OCI-LY1 (cell line): ENCODE results near the gene PABPC3.

Experiments
- H2AFZ ChIP-seq: fragments of 200-600 bp; sonication (generic), shearing (Covaris generic); 2 replicates; pipeline ENCODE4 v1.6.0; 2014; ENCODE audit warnings: antibody characterized with exemption, mild to moderate bottlenecking, low read length
- H3F3A ChIP-seq: fragments of 200-600 bp; sonication (generic), shearing (Covaris generic); 2 replicates; pipeline ENCODE4 v1.6.0; 2014; ENCODE audit warnings: mild to moderate bottlenecking, antibody characterized with exemption, low read length, moderate library complexity; ENCODE audit not compliant: insufficient read depth
- H3K27ac ChIP-seq: fragments of 200-600 bp; sonication (generic); 2 replicates; pipeline ENCODE4 v1.5.1; 2014; ENCODE audit warnings: low read length, mixed run types, mild to moderate bottlenecking, low read depth; ENCODE audit not compliant: poor library complexity, severe bottlenecking
- H3K27me3 ChIP-seq: fragments of 200-600 bp; sonication (generic); 2 replicates; pipeline ENCODE4 v1.6.0; 2014; ENCODE audit warnings: antibody characterized with exemption, mild to moderate bottlenecking, low read length, moderate library complexity; ENCODE audit not compliant: insufficient read depth
- H3K36me3 ChIP-seq: fragments of 200-600 bp; sonication (generic); 2 replicates; pipeline ENCODE4 v1.6.1; 2014; ENCODE audit warnings: mild to moderate bottlenecking, antibody characterized with exemption, low read length, moderate library complexity, mixed read lengths; ENCODE audit not compliant: insufficient read depth
- H3K4me1 ChIP-seq: fragments of 200-600 bp; sonication (generic); 2 replicates; pipeline ENCODE4 v1.5.1; 2014; ENCODE audit warnings: mild to moderate bottlenecking, low read length, moderate library complexity; ENCODE audit not compliant: insufficient read depth, severe bottlenecking
- H3K4me2 ChIP-seq: fragments of 200-600 bp; sonication (generic), shearing (Covaris generic); 2 replicates; pipeline ENCODE4 v1.6.1; 2014; ENCODE audit warnings: low read length
- H3K4me3 ChIP-seq: fragments of 200-600 bp; sonication (generic); 2 replicates; pipeline ENCODE4 v1.5.1; 2014; ENCODE audit warnings: low read length, low read depth, mild to moderate bottlenecking, mixed read lengths; ENCODE audit not compliant: poor library complexity, severe bottlenecking
- H3K79me2 ChIP-seq: fragments of 200-600 bp; shearing (Covaris generic); 2 replicates; pipeline ENCODE4 v1.6.1; 2016; ENCODE audit warnings: mixed run types, low read length, mixed read lengths; ENCODE audit not compliant: insufficient read depth
- H3K9ac ChIP-seq: fragments of 200-600 bp; sonication (generic), shearing (Covaris generic); 2 replicates; pipeline ENCODE4 v1.6.1; 2014; ENCODE audit warnings: mild to moderate bottlenecking, low read length, mixed read lengths
- H3K9me2 ChIP-seq: fragments of 200-600 bp; sonication (generic), shearing (Covaris generic); 2 replicates; pipeline ENCODE4 v1.6.1; 2014; ENCODE audit warnings: low read depth, mild to moderate bottlenecking, low read length, mixed read lengths
- H3K9me3 ChIP-seq: fragments of 200-600 bp; shearing (Covaris generic); 2 replicates; pipeline ENCODE4 v1.6.1; 2014; ENCODE audit warnings: low read length, mixed read lengths
- H4K20me1 ChIP-seq: fragments of 200-600 bp; sonication (generic), shearing (Covaris generic); 2 replicates; pipeline ENCODE4 v1.6.0; 2016; ENCODE audit warnings: mild to moderate bottlenecking, low read length; ENCODE audit not compliant: insufficient read depth
- EZH2 ChIP-seq: fragments of 200-600 bp; sonication (generic), shearing (Covaris generic); IDR thresholded peaks from 2 replicates; pipeline ENCODE4 v1.8.0; 2017; ENCODE audit warnings: borderline replicate concordance, mixed run types, mild to moderate bottlenecking, antibody characterized with exemption, low read length, moderate library complexity, mixed read lengths
- TF ChIP-seq, protein P1 (sequence below): fragments of 200-600 bp; sonication (generic), shearing (Covaris generic); IDR thresholded peaks from 2 replicates; pipeline ENCODE4 v1.5.1; 2017; ENCODE audit warnings: mild to moderate bottlenecking, antibody characterized with exemption, low read length, moderate library complexity, mixed read lengths

Gene PABPC3

GRCh38 chr13:25095851-25096453, at the start of gene PABPC3:
Gene PABPC3, plus strand, starts transcription at chr13:25096136. Its CDS starts 63 bp downstream, at chr13:25096199.
- H4K20me1 ChIP-seq: no peaks in the 10 kb centered on the region
- H3K4me2 ChIP-seq: no peak within 1 kb of the TSS
- H3K27ac ChIP-seq: no peak within 1 kb of the TSS
- no peaks in the 10 kb centered on the region for H3K9me2 ChIP-seq
- H3F3A ChIP-seq: no peaks in the 10 kb centered on the region
- no peaks in the 10 kb centered on the region for H3K36me3 ChIP-seq
- no peak within 1 kb of the TSS for H3K9ac ChIP-seq
- H2AFZ ChIP-seq: no peak within 1 kb of the TSS
- no peaks in the 10 kb centered on the region for H3K79me2 ChIP-seq
- no peaks in the 10 kb centered on the region for H3K9me3 ChIP-seq
- H3K27me3 ChIP-seq: no peaks in the 10 kb centered on the region
- H3K4me1 ChIP-seq: no peaks in the 10 kb centered on the region
- TF ChIP-seq EZH2: no peak
- TF ChIP-seq, protein P1, sequence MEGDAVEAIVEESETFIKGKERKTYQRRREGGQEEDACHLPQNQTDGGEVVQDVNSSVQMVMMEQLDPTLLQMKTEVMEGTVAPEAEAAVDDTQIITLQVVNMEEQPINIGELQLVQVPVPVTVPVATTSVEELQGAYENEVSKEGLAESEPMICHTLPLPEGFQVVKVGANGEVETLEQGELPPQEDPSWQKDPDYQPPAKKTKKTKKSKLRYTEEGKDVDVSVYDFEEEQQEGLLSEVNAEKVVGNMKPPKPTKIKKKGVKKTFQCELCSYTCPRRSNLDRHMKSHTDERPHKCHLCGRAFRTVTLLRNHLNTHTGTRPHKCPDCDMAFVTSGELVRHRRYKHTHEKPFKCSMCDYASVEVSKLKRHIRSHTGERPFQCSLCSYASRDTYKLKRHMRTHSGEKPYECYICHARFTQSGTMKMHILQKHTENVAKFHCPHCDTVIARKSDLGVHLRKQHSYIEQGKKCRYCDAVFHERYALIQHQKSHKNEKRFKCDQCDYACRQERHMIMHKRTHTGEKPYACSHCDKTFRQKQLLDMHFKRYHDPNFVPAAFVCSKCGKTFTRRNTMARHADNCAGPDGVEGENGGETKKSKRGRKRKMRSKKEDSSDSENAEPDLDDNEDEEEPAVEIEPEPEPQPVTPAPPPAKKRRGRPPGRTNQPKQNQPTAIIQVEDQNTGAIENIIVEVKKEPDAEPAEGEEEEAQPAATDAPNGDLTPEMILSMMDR: no peak
- H3K4me3 ChIP-seq: no peak within 1 kb of the TSS

DNA sequence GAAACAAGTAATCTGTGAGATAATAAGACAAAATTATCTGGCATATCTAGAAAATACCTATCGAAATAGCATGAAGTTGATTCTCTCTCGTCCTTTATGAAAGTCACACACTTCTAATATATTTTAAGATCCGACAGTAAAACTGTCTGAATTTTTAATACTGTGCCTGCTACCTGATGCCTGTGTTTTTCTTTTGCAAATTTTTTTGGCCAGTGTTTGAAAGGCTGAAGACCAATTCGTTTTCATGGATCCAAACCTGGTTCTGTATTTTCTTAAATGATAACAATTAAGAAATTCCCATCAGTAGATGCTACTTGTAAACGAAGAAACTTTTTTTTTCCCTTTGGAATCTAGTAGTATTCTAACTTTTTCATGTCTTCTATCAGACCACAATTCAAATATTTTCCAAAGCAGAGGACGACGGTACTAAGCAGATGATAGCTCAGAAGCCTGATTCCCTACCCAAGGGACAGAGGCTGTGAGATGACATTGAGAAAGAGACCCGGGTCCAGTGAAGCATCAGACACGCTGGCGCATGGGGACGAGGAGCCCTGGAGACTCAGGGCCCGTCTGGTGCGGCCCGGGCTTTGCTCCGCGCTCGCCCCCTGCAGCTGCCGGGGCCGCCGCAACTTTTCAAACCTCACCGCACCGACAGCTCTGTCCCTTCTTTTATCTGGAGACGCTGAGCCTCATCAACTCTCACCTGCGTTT, 49.5 kb upstream of the PABPC3 start:
- Histone ChIP-seq H3K36me3 (no peaks in the 10 kb centered on the region), H4K20me1 (no peaks in the 10 kb centered on the region), H2AFZ (no peak overlapping the region), H3K27ac (no peak overlapping the region), H3K27me3 (0 out of 2 replicates have a peak, but pooled peaks cover 5% of the 10 kb centered on the region), H3K9me3 (no peaks in the 10 kb centered on the region), H3K4me1 (no peaks in the 10 kb centered on the region), H3K9me2 (no peaks in the 10 kb centered on the region), H3K9ac (no peak overlapping the region), H3F3A (no peaks in the 10 kb centered on the region), H3K79me2 (no peaks in the 10 kb centered on the region), H3K4me3 (no peak overlapping the region), H3K4me2 (no peak overlapping the region)
- TF ChIP-seq EZH2: no peak
- TF ChIP-seq, protein P1: no peak

- Histone ChIP-seq H2AFZ (no peak overlapping the region), H3K27me3 (0 out of 2 replicates have a peak, but pooled peaks cover 5% of the 10 kb centered on the region), H4K20me1 (no peaks in the 10 kb centered on the region), H3K36me3 (no peaks in the 10 kb centered on the region), H3K9me2 (no peaks in the 10 kb centered on the region), H3K79me2 (no peaks in the 10 kb centered on the region), H3K27ac (no peak overlapping the region), H3K9me3 (no peaks in the 10 kb centered on the region), H3K9ac (no peak overlapping the region), H3K4me1 (no peaks in the 10 kb centered on the region), H3K4me2 (no peak overlapping the region), H3K4me3 (no peak overlapping the region), H3F3A (no peaks in the 10 kb centered on the region)
- TF ChIP-seq EZH2: no peak
- TF ChIP-seq, protein P1: no peak
Measured at GRCh38 chr13:25046985-25047511, 48.9 kb upstream of the PABPC3 start.
